Activated naive CD8-positive, alpha-beta T cell treated with anti-CD3 and anti-CD28 coated beads for 36 hours (primary cell): ENCODE data around the gene BOD1L2. TPM values are rescaled to one million over a fixed set of nuclear protein-coding genes. Genes with fewer than 3 reads are reported as not detected.

ENCODE experiments used
- DNase-seq: peaks from one replicate; pipeline ENCODE4 v3.0.0; 2021
- H3K27ac Mint-ChIP-seq: one replicate; pipeline ENCODE4 v1.8.0; 2022; ENCODE audit warnings: mild to moderate bottlenecking, moderate library complexity, mixed read lengths
- H3K27me3 Mint-ChIP-seq: one replicate; pipeline ENCODE4 v1.8.0; 2022; ENCODE audit warnings: mild to moderate bottlenecking, mixed read lengths
- H3K36me3 Mint-ChIP-seq: one replicate; pipeline ENCODE4 v1.8.0; 2021; ENCODE audit warnings: mild to moderate bottlenecking, mixed read lengths
- H3K4me1 Mint-ChIP-seq: one replicate; pipeline ENCODE4 v1.8.0; 2021; ENCODE audit warnings: mixed read lengths
- H3K4me3 Mint-ChIP-seq: one replicate; pipeline ENCODE4 v1.8.0; 2022; ENCODE audit warnings: mild to moderate bottlenecking, moderate library complexity, mixed read lengths
- H3K9me3 Mint-ChIP-seq: one replicate; pipeline ENCODE4 v1.8.0; 2022; ENCODE audit warnings: mixed read lengths
- total RNA-seq, 2 experiments: library from RNA; stranded (reverse); gene quantifications; one replicate each; pipeline ENCODE4 v1.2.3, GENCODE V29; 2021

BOD1L2 gene
- total RNA-seq, 2 experiments from 2014 or later, result not detected

- Mint-ChIP-seq H3K27me3 (peaks cover 10% of the 10 kb centered on the region), H3K27ac (no peak overlapping the region), H3K4me3 (no peak overlapping the region), H3K4me1 (no peaks in the 10 kb centered on the region), H3K36me3 (no peaks in the 10 kb centered on the region), H3K9me3 (no peaks in the 10 kb centered on the region)
- no peak for DNase-seq
These were observed 5.4 kb upstream of the BOD1L2 start for GRCh38 chr18:57141208-57142129.

- Mint-ChIP-seq H3K4me3 (no peak overlapping the region), H3K27ac (no peak overlapping the region), H3K27me3 (peaks cover 6% of the 10 kb centered on the region), H3K4me1 (no peaks in the 10 kb centered on the region), H3K36me3 (no peaks in the 10 kb centered on the region), H3K9me3 (no peaks in the 10 kb centered on the region)
- no peak for DNase-seq
These were observed 4.6 kb upstream of the BOD1L2 start for GRCh38 chr18:57142324-57142723.

GRCh38 chr18:57143265-57143664 lies 3.6 kb upstream of the BOD1L2 start:
- no peak overlapping the region for H3K4me3 Mint-ChIP-seq
- H3K27ac Mint-ChIP-seq, result no peak overlapping the region
- no peak for DNase-seq
- no peaks in the 10 kb centered on the region for H3K36me3 Mint-ChIP-seq
- H3K27me3 Mint-ChIP-seq, result peaks cover 6% of the 10 kb centered on the region
- H3K9me3 Mint-ChIP-seq, result no peaks in the 10 kb centered on the region
- no peaks in the 10 kb centered on the region for H3K4me1 Mint-ChIP-seq

- peaks cover 3% of the 10 kb centered on the region for H3K4me1 Mint-ChIP-seq
- H3K27ac Mint-ChIP-seq, result no peak overlapping the region
- H3K36me3 Mint-ChIP-seq, result no peaks in the 10 kb centered on the region
- H3K27me3 Mint-ChIP-seq, result peaks cover 37% of the 10 kb centered on the region
- H3K9me3 Mint-ChIP-seq, result no peaks in the 10 kb centered on the region
- H3K4me3 Mint-ChIP-seq, result no peak overlapping the region
- DNase-seq, result no peak
These were observed 1.4 kb downstream of the BOD1L2 start for GRCh38 chr18:57148263-57148662.

GRCh38 chr18:57149051-57149450 lies 2.2 kb downstream of the BOD1L2 start:
- Mint-ChIP-seq H3K27ac (no peak overlapping the region), H3K4me3 (no peak overlapping the region), H3K36me3 (no peaks in the 10 kb centered on the region), H3K4me1 (peaks cover 3% of the 10 kb centered on the region), H3K9me3 (no peaks in the 10 kb centered on the region), H3K27me3 (peaks cover 37% of the 10 kb centered on the region)
- DNase-seq, result no peak

- Mint-ChIP-seq H3K4me3 (no peak overlapping the region), H3K27me3 (peaks cover 37% of the 10 kb centered on the region), H3K36me3 (no peaks in the 10 kb centered on the region), H3K4me1 (peaks cover 3% of the 10 kb centered on the region), H3K9me3 (no peaks in the 10 kb centered on the region), H3K27ac (no peak overlapping the region)
- no peak for DNase-seq
These were observed 2.6 kb downstream of the BOD1L2 start for GRCh38 chr18:57149531-57149930.

- no peak overlapping the region for H3K4me3 Mint-ChIP-seq
- peaks cover 3% of the 10 kb centered on the region for H3K4me1 Mint-ChIP-seq
- no peaks in the 10 kb centered on the region for H3K9me3 Mint-ChIP-seq
- H3K27me3 Mint-ChIP-seq, result peaks cover 37% of the 10 kb centered on the region
- no peak overlapping the region for H3K27ac Mint-ChIP-seq
- DNase-seq, result no peak
- H3K36me3 Mint-ChIP-seq, result no peaks in the 10 kb centered on the region
These were observed 3.2 kb downstream of the BOD1L2 start for GRCh38 chr18:57150081-57150480.

- Mint-ChIP-seq H3K4me3 (no peak overlapping the region), H3K27ac (no peak overlapping the region), H3K36me3 (no peaks in the 10 kb centered on the region), H3K27me3 (peaks cover 37% of the 10 kb centered on the region), H3K9me3 (no peaks in the 10 kb centered on the region), H3K4me1 (peaks cover 6% of the 10 kb centered on the region)
- no peak for DNase-seq
These were observed 3.9 kb downstream of the BOD1L2 start for GRCh38 chr18:57150828-57151227.

- Mint-ChIP-seq H3K27me3 (peaks cover 30% of the 10 kb centered on the region), H3K27ac (no peak overlapping the region), H3K9me3 (no peaks in the 10 kb centered on the region), H3K36me3 (no peaks in the 10 kb centered on the region), H3K4me1 (peaks cover 8% of the 10 kb centered on the region), H3K4me3 (no peak overlapping the region)
- DNase-seq, result no peak
These were observed 7.4 kb downstream of the BOD1L2 start for GRCh38 chr18:57154191-57154830.

- H3K9me3 Mint-ChIP-seq, result peaks cover 1% of the 10 kb centered on the region
- no peak overlapping the region for H3K4me3 Mint-ChIP-seq
- peaks cover 31% of the 10 kb centered on the region for H3K27me3 Mint-ChIP-seq
- no peak overlapping the region for H3K27ac Mint-ChIP-seq
- no peak for DNase-seq
- H3K4me1 Mint-ChIP-seq, result no peaks in the 10 kb centered on the region
- no peaks in the 10 kb centered on the region for H3K36me3 Mint-ChIP-seq
These were observed 17.5 kb downstream of the BOD1L2 start for GRCh38 chr18:57164401-57164800.

GRCh38 chr18:57167617-57168308 lies 20.9 kb downstream of the BOD1L2 start:
- no peaks in the 10 kb centered on the region for H3K9me3 Mint-ChIP-seq
- no peaks in the 10 kb centered on the region for H3K36me3 Mint-ChIP-seq
- DNase-seq, result no peak
- H3K4me3 Mint-ChIP-seq, result no peak overlapping the region
- H3K27ac Mint-ChIP-seq, result no peak overlapping the region
- peaks cover 31% of the 10 kb centered on the region for H3K27me3 Mint-ChIP-seq
- no peaks in the 10 kb centered on the region for H3K4me1 Mint-ChIP-seq

- Mint-ChIP-seq H3K27me3 (peaks cover 16% of the 10 kb centered on the region), H3K27ac (no peak overlapping the region), H3K4me3 (no peak overlapping the region), H3K9me3 (peaks cover 2% of the 10 kb centered on the region), H3K4me1 (no peaks in the 10 kb centered on the region), H3K36me3 (no peaks in the 10 kb centered on the region)
- no peak for DNase-seq
These were observed 24.1 kb downstream of the BOD1L2 start for GRCh38 chr18:57171026-57171425.

GRCh38 chr18:57175532-57175931 lies 28.6 kb downstream of the BOD1L2 start:
- H3K4me1 Mint-ChIP-seq, result no peaks in the 10 kb centered on the region
- peaks cover 2% of the 10 kb centered on the region for H3K9me3 Mint-ChIP-seq
- H3K27ac Mint-ChIP-seq, result no peak overlapping the region
- no peak for DNase-seq
- H3K36me3 Mint-ChIP-seq, result no peaks in the 10 kb centered on the region
- no peak overlapping the region for H3K4me3 Mint-ChIP-seq
- no peaks in the 10 kb centered on the region for H3K27me3 Mint-ChIP-seq

GRCh38 chr18:57185434-57185833 lies 38.5 kb downstream of the BOD1L2 start:
- Mint-ChIP-seq H3K4me1 (no peaks in the 10 kb centered on the region), H3K27ac (no peak overlapping the region), H3K4me3 (no peak overlapping the region), H3K9me3 (peaks cover 34% of the 10 kb centered on the region), H3K27me3 (peaks cover 15% of the 10 kb centered on the region), H3K36me3 (no peaks in the 10 kb centered on the region)
- no peak for DNase-seq

GRCh38 chr18:57188851-57189557 lies 42.1 kb downstream of the BOD1L2 start:
- peaks cover 20% of the 10 kb centered on the region for H3K27me3 Mint-ChIP-seq
- no peak overlapping the region for H3K27ac Mint-ChIP-seq
- H3K36me3 Mint-ChIP-seq, result no peaks in the 10 kb centered on the region
- H3K4me3 Mint-ChIP-seq, result no peak overlapping the region
- DNase-seq, result no peak
- no peaks in the 10 kb centered on the region for H3K4me1 Mint-ChIP-seq
- H3K9me3 Mint-ChIP-seq, result peaks cover 19% of the 10 kb centered on the region
